Left colon (tissue), 2 donors: ENCODE measurements around the gene NALCN. TPM values are rescaled to one million over a fixed set of nuclear protein-coding genes. Genes with fewer than 3 reads are reported as not detected.

Experiments
- ATAC-seq: fragments of 200-7000 bp; cut with Tn5 transposase; one replicate; pipeline ENCODE4 v1.9.1; 2020; ENCODE audit warnings: mild to moderate bottlenecking, moderate library complexity
- DNase-seq, 2 donors: peaks; one replicate each; pipeline ENCODE4 v3.0.0-alpha.2; 2020
- intact Hi-C, 2 donors: fragments of 100-400 bp; cut with DNase I in 1 of 2; cut with micrococcal nuclease in 1 of 2; formaldehyde crosslinking; loops; one replicate each; pipeline versions ENCODE4 v1.11.2 to v1.14.0; 2022; cut with DNase I, micrococcal nuclease
- total RNA-seq, 2 donors: library from RNA; stranded (reverse); fragmentation: NEBNext Ultra II Directional; extraction: Animal tissue kit (Norgen Biotek cat#: 25700); gene quantifications; one replicate each; pipeline ENCODE4 v1.2.1, GENCODE V29; 2021
- donor health status: DM: no; HTN: no; CAD: no.
- donor health status: DM: yes; HTN: yes; CAD: no.

The NALCN gene
- total RNA-seq, 2 donors from 2014 or later, result 0.03 to 0.17 TPM

GRCh38 chr13:101092985-101093384, 323.3 kb downstream of the NALCN start:
- intact Hi-C loops, result no loop called here
- ATAC-seq, result no peak
- DNase-seq, result no peak

DNA sequence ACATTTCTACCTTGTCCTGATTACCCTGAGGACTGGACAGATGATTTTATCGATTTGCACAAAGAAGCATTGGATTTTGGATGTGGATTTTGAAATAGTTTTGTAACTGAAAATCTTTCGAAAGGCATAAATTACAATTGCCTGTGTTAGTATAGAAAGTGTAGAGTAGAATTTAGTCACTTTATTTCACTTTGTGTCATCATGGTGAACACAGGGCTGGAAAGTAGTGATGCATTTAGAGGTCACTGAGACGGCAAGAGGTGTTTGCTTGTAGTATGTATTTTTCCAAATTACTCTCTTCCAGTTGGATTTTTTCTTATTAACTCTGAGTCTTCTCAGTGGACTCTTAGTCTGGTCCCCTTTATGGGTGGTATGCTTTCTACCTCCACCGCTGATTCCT, 326.0 kb downstream of the NALCN start:
- no peak for ATAC-seq
- intact Hi-C loops, result no loop called here
- no peak for DNase-seq

DNA sequence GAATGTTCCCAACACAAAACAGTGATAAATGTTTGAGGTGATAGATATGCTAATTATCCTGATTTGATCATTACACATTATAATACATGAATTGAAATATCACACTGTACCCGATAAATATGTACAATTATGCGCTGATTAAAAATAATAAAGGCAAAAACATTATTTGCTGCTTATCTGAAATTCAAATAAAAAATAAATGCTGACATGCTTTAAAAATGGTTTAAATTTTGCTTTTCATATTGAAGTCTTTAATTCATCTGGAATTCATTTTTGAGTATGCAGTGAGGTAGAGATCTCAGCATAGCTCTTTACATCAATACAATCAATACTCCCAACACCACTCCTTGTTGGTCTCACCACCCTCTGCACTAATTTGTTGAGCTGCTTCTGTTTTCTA, 330.8 kb downstream of the NALCN start:
- no peak for ATAC-seq
- intact Hi-C loops, result no loop called here
- DNase-seq, result no peak

GRCh38 chr13:101082441-101082840, 333.9 kb downstream of the NALCN start:
- no peak for DNase-seq
- intact Hi-C loops, result no loop called here
- ATAC-seq, result no peak

GRCh38 chr13:101080616-101081015, 335.7 kb downstream of the NALCN start:
- DNase-seq (no peak), ATAC-seq (no peak)
- intact Hi-C loops, result no loop called here

- intact Hi-C loops, result no loop called here
- ATAC-seq, result no peak
These were observed 351.0 kb downstream of the NALCN start for GRCh38 chr13:101065329-101065728.

GRCh38 chr13:101059793-101060192, 356.5 kb downstream of the NALCN start:
- no peak for ATAC-seq
- no peak for DNase-seq
- intact Hi-C loops, result no loop called here

More at GRCh38 chr13:101065329-101065728, 351.0 kb downstream of the NALCN start:
- DNase-seq, result no peak

DNA sequence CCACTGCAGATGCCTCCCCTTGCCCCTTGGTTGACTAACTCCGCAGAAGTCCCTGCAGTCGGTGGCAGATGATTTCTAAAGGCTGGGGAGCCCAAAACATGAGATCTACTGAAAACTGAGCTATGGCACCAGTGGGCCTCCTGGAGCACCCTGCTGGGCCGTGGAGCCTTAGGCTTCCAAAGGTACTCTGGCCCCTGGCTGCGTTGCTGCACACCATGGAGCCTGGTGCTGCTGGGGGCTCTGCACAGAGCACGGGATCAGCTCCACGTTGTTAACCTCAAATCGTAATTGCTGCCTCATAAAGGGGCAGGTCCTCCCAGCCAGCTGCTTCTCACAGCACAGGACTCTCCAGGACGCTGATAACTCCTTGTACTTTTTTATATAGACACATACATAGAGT, 357.5 kb downstream of the NALCN start:
- no peak for ATAC-seq
- DNase-seq, result no peak
- intact Hi-C loops, result no loop called here

DNA sequence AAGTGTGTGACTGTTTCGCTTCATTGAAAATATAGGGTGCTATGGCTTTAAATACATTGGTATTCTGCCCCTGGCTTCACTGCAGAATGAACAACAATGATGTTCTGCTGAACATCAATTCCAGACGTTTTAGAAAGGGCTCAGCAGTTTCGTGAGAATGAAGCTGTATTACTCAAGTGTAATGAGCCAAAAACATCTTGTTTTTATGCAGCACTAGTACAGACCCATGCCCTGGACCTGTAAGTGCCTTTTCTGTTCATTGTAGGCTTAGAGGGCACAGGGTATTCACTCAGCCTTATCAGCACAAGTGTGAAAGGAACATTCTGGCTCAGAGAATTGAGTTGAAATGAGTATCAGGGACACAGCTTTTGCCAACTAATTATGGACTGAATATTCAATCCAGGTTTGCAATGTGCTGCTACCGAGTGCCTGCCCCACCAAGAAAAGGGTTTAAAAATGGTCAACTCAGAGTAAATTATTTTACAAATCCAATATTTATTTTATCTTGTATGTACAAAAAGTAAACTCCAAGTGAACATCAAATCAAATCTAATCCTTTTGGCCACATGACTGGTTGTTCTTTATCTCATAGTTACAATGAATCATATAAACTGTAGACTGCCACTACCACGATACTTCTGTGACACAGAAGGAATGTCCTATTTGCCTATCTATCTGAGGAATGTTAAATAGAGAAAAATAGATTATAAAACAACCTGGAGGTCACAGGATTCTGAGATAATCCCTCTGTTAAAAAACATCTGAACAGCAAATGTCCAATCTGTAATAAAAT, 362.8 kb downstream of the NALCN start:
- ATAC-seq, result no peak
- DNase-seq, result no peak
- intact Hi-C loops, result no loop called here

GRCh38 chr13:101049166-101049850, 367.0 kb downstream of the NALCN start:
- no peak for ATAC-seq
- intact Hi-C loops, result no loop called here
- no peak for DNase-seq

GRCh38 chr13:101036546-101036945, 379.8 kb downstream of the NALCN start:
- DNase-seq (no peak), ATAC-seq (no peak)
- intact Hi-C loops, result no loop called here

DNA sequence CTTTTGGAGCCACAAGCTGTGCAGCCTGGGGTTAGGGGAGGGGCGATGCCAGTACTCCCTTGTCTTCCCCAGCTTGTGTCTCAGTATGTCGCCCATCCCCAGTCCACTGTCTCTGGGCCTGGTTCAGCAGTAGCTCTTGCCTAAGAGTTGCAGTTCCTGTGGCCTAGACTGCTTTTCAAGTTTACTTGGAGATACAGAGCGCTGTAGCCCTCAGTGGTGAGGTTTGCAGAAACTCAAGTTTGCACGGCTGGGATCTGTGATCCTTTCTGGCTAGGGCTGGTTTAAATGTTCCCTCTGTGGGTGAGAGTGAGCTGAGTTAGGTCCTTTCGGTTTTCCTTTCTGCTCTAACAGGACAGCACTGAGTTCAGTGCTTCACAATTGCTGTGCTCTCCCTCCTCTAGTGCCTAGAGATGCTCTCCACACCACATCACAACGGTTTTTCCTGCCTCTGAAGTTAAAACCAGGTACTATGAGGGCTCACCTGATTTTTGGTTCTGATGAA, 381.1 kb downstream of the NALCN start:
- intact Hi-C loops, result no loop called here

GRCh38 chr13:101026736-101027398, 389.4 kb downstream of the NALCN start:
- intact Hi-C loops, result no loop called here
- no peak for ATAC-seq
- no peak for DNase-seq

More for the DNA sequence above, 381.1 kb downstream of the NALCN start:
- ATAC-seq, result no peak
- no peak for DNase-seq

GRCh38 chr13:101026328-101026727, 390.0 kb downstream of the NALCN start:
- DNase-seq, result no peak
- ATAC-seq, result no peak
- intact Hi-C loops, result no loop called here

DNA sequence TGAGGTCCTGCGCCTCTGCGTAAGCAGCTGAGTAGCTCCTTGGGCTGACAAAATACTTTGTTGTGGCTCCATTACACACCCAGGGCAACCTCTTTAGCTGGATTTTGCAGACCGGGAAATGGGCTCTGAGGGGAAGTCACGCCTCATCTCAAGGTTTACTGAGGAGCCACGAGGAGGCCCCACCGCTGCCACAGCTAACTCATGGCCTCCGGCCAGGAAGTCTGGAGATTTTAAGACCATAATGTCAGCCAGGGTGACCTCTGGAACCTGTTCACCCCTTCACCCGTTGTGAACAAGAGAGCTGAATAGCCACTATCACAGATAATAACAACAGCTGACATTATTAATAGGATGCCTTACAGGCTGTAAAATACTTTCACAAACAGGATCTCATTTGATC, 390.4 kb downstream of the NALCN start:
- ATAC-seq (no peak), DNase-seq (peak in 1 of 2 donors; percentile 5)
- intact Hi-C loops, result no loop called here

GRCh38 chr13:101025519-101025918, 390.8 kb downstream of the NALCN start:
- ATAC-seq (no peak), DNase-seq (no peak)
- intact Hi-C loops, result no loop called here

DNA sequence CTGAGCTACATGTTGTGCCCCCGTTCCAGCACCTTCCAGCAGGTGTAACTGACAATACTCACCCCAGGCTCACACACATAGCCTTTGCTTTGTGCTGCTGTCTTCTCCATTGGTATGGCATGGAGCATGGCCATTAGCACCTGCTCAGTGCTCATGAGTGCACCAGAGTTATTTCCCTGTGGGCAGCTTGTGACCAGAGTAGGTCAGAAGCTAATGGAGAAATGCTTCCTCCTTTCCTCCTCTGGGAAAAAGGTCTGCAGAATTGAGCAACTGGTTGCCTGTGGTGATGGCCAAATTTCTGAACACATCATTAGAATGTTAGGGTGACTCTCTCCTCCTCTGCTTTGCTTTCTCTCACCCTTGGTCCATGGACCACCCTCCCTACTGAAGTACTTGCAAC, 397.2 kb downstream of the NALCN start:
- no peak for ATAC-seq
- DNase-seq, result no peak
- intact Hi-C loops, result no loop called here

- intact Hi-C loops, result no loop called here
- ATAC-seq, result no peak
- no peak for DNase-seq
These were observed 397.6 kb downstream of the NALCN start for GRCh38 chr13:101018720-101019119.

DNA sequence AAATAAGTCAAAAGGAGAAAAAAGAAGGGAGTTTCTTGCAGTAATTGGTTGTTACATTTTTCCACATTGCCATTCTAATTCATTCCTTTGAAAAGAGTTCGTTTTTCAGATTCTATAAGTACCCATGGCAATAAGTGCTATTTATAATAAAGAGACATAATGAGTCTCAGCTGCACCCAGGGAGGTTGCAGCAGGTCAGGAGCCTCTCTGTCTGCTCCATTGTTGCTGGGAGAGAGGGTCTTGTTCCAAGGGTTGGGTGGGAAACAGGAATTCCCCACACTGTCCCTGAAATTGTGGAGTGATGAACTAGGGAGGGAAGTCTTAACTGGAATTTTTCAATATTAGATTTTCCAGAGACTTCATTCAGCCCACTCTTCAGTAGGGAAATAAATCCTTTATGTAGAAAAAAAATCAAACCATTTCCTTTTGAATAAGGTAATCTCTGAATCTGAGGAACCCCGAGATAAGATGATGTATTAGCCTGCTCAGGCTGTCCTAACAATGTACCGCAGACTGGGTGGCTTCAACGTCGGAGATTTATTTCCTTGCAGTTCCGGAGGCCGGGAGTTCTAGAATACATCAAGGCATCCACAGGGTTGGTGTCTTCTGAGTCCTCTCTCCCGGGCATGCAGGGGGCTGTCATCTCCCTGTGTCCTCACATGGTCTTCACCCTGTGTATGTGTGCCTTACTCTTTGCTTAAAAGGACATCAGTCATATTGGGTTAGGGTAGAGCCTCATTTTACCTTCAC, 399.0 kb downstream of the NALCN start:
- DNase-seq (no peak), ATAC-seq (no peak)
- intact Hi-C loops, result no loop called here
